Vagina (tissue), 2 donors: Measurements from ENCODE around the gene GTF2H3.

Experiments used
- POLR2A ChIP-seq, 2 donors: fragments of 450-650 bp; IDR thresholded peaks; one replicate each; pipeline ENCODE4 v1.6.1; 2017; ENCODE audit warnings: antibody characterized with exemption in 2 of 2, mild to moderate bottlenecking in 2 of 2, moderate library complexity in 2 of 2
- TF ChIP-seq, protein P1 (sequence below), 3 experiments: fragments of 450-650 bp in 2 of 3; fragments of 200-600 bp in 1 of 3; sonication (generic) in 1 of 3; IDR thresholded peaks; one replicate each; pipeline ENCODE4 v1.5.1; 2017 to 2019; ENCODE audit warnings: antibody characterized with exemption in 3 of 3, mild to moderate bottlenecking in 2 of 3, moderate library complexity in 2 of 3

DNA sequence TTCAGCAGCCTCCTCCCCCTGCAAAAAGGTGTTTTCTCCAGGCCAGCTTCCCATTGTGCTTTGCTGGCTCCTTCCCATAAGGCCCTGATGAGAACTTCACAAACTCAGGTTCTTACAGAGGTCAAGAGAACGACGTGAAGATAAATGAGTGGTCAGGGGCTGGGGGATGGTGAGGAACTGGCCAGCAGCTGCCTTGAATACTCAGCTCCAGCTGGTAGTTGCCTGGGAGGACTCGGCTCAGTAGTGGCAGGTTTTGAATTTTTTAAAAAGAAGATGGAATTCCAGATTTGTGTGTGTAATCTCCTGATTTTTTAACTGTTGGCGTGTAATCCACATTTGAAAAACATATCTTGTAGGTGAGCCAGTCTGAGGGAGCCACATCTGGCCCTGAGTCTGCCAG lies 25.9 kb upstream of the GTF2H3 start:
- no peak for TF ChIP-seq POLR2A (IDR thresholded peaks at IDR 0.05)
- TF ChIP-seq, protein P1, sequence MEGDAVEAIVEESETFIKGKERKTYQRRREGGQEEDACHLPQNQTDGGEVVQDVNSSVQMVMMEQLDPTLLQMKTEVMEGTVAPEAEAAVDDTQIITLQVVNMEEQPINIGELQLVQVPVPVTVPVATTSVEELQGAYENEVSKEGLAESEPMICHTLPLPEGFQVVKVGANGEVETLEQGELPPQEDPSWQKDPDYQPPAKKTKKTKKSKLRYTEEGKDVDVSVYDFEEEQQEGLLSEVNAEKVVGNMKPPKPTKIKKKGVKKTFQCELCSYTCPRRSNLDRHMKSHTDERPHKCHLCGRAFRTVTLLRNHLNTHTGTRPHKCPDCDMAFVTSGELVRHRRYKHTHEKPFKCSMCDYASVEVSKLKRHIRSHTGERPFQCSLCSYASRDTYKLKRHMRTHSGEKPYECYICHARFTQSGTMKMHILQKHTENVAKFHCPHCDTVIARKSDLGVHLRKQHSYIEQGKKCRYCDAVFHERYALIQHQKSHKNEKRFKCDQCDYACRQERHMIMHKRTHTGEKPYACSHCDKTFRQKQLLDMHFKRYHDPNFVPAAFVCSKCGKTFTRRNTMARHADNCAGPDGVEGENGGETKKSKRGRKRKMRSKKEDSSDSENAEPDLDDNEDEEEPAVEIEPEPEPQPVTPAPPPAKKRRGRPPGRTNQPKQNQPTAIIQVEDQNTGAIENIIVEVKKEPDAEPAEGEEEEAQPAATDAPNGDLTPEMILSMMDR (IDR thresholded peaks at IDR 0.05), result no peak
